Mesendoderm (in vitro differentiated cells): Measurements from ENCODE around the gene PRKD3.

ENCODE experiments used
- DNase-seq: peaks from one replicate; pipeline ENCODE4 v3.0.0; 2013
- H2AK5ac ChIP-seq: 2 replicates; pipeline ENCODE4 v1.6.1; 2013; ENCODE audit warnings: low read length, inconsistent platforms
- H2BK120ac ChIP-seq: 2 replicates; pipeline ENCODE4 v1.6.1; 2013; ENCODE audit warnings: low read depth, mild to moderate bottlenecking, low read length, moderate library complexity, mixed read lengths
- H2BK15ac ChIP-seq: replicated peaks from 2 replicates; pipeline ENCODE4 v1.6.1; 2013; ENCODE audit warnings: low read depth, mild to moderate bottlenecking, moderate library complexity
- H2BK5ac ChIP-seq: 2 replicates; pipeline ENCODE4 v1.6.1; 2013; ENCODE audit warnings: low read length, inconsistent platforms
- H3K18ac ChIP-seq: 2 replicates; pipeline ENCODE4 v1.6.1; 2013; ENCODE audit warnings: mild to moderate bottlenecking, low read length, mixed read lengths
- H3K23ac ChIP-seq: one replicate; pipeline ENCODE4 v1.6.1; 2013; ENCODE audit warnings: low read length
- H3K27ac ChIP-seq: 2 replicates; pipeline ENCODE4 v1.5.1; 2013; ENCODE audit warnings: low read depth, mild to moderate bottlenecking, inconsistent platforms, low read length, moderate library complexity
- H3K27me3 ChIP-seq: 2 replicates; pipeline ENCODE4 v1.6.1; 2013; ENCODE audit warnings: low read length, control low read depth, mild to moderate bottlenecking, inconsistent platforms; ENCODE audit not compliant: insufficient read depth, poor library complexity
- H3K36me3 ChIP-seq: 2 replicates; pipeline ENCODE4 v1.6.1; 2013; ENCODE audit warnings: low read length, inconsistent platforms; ENCODE audit not compliant: control insufficient read depth, insufficient read depth
- H3K4ac ChIP-seq: one replicate; pipeline ENCODE4 v1.6.1; 2013; ENCODE audit warnings: low read depth, mild to moderate bottlenecking, low read length, moderate library complexity
- H3K4me1 ChIP-seq: 2 replicates; pipeline ENCODE4 v1.6.1; 2013; ENCODE audit warnings: low read depth, low read length, inconsistent platforms; ENCODE audit not compliant: control insufficient read depth
- H3K4me2 ChIP-seq: 2 replicates; pipeline ENCODE4 v1.6.1; 2013; ENCODE audit warnings: low read length
- H3K4me3 ChIP-seq: 2 replicates; pipeline ENCODE4 v1.5.1; 2013; ENCODE audit warnings: mild to moderate bottlenecking, low read length
- H3K56ac ChIP-seq: one replicate; pipeline ENCODE4 v1.6.1; 2013; ENCODE audit warnings: low read length
- H3K79me1 ChIP-seq: 2 replicates; pipeline ENCODE4 v1.6.1; 2013; ENCODE audit warnings: low read length, inconsistent platforms
- H3K79me2 ChIP-seq: 2 replicates; pipeline ENCODE4 v1.6.1; 2013; ENCODE audit warnings: mild to moderate bottlenecking, low read length; ENCODE audit not compliant: control insufficient read depth, insufficient read depth
- H3K9ac ChIP-seq: 2 replicates; pipeline ENCODE4 v1.6.1; 2013; ENCODE audit warnings: low read length, inconsistent platforms
- H4K5ac ChIP-seq: one replicate; pipeline ENCODE4 v1.6.1; 2013; ENCODE audit warnings: low read length
- H4K8ac ChIP-seq: one replicate; pipeline ENCODE4 v1.6.1; 2013; ENCODE audit warnings: low read depth, mild to moderate bottlenecking, control low read depth, low read length, moderate library complexity
- WGBS: extraction: QIAGEN DNeasy Blood & Tissue Kit; methylation state at CpG from one replicate; pipeline ENCODE4 v1.1.7; 2013; ENCODE audit warnings: low lambda C conversion rate, missing lambda C conversion rate; ENCODE audit not compliant: insufficient coverage; ENCODE audit errors: extremely low coverage; 5-methylcytosine and 5-hydroxymethylcytosine counted together

PRKD3 gene

GRCh38 chr2:37338933-37339332 is 14.3 kb upstream of the PRKD3 start:
- H3K23ac ChIP-seq: no peak overlapping the region
- H2BK15ac ChIP-seq: peak overlapping the region; percentile 41
- no peak overlapping the region for H3K4me3 ChIP-seq
- H3K79me2 ChIP-seq: no peaks in the 10 kb centered on the region
- no peak overlapping the region for H4K5ac ChIP-seq
- DNase-seq: no peak
- no peak overlapping the region for H3K4ac ChIP-seq
- H3K27ac ChIP-seq: no peak overlapping the region
- no peaks in the 10 kb centered on the region for H3K36me3 ChIP-seq
- no peak overlapping the region for H2BK5ac ChIP-seq
- H3K27me3 ChIP-seq: no peaks in the 10 kb centered on the region
- H2AK5ac ChIP-seq: no peak overlapping the region
- H2BK120ac ChIP-seq: no peak overlapping the region
- no peak overlapping the region for H3K18ac ChIP-seq
- no peaks in the 10 kb centered on the region for H3K79me1 ChIP-seq
- H4K8ac ChIP-seq: no peak overlapping the region
- H3K4me1 ChIP-seq: peaks cover 6% of the 10 kb centered on the region
- H3K9ac ChIP-seq: no peak overlapping the region
- H3K56ac ChIP-seq: no peak overlapping the region
- no CpG with 5 or more reads among the region's 4 CpGs for WGBS
- no peak overlapping the region for H3K4me2 ChIP-seq

GRCh38 chr2:37337620-37338280 is 13.1 kb upstream of the PRKD3 start:
- H2BK15ac ChIP-seq: peak overlapping the region; percentile 41
- H3K9ac ChIP-seq: no peak overlapping the region
- no peak overlapping the region for H3K4me3 ChIP-seq
- no CpG with 5 or more reads among the region's 7 CpGs for WGBS
- no peaks in the 10 kb centered on the region for H3K79me1 ChIP-seq
- H3K4me2 ChIP-seq: no peak overlapping the region
- no peak overlapping the region for H3K23ac ChIP-seq
- H2BK120ac ChIP-seq: no peak overlapping the region
- H3K4ac ChIP-seq: no peak overlapping the region
- H3K79me2 ChIP-seq: no peaks in the 10 kb centered on the region
- no peak overlapping the region for H3K27ac ChIP-seq
- H2BK5ac ChIP-seq: no peak overlapping the region
- no peak for DNase-seq
- no peak overlapping the region for H2AK5ac ChIP-seq
- no peaks in the 10 kb centered on the region for H3K36me3 ChIP-seq
- H3K4me1 ChIP-seq: peaks cover 2% of the 10 kb centered on the region
- no peak overlapping the region for H3K56ac ChIP-seq
- H3K18ac ChIP-seq: peak overlapping the region; percentile 47
- H4K8ac ChIP-seq: no peak overlapping the region
- H3K27me3 ChIP-seq: no peaks in the 10 kb centered on the region
- no peak overlapping the region for H4K5ac ChIP-seq

DNA sequence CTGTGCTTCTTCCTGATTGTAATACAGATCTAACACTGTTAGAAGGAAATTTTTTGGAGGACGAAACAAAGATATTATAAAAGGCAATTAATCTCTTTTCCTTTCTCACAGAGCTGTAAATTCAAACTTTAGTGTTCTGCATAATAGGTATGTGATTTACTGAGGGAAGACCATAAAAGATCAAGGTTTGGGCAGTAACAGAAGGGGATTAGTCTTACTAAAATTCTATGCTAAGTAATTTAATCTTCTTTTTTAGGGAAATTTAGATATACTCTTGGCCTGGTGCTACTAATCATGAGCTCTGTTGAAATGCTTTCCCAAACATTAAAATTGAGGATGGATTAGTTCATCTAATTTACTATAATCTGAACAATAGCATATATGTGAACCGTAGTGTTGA is 11.0 kb upstream of the PRKD3 start:
- H3K27ac ChIP-seq: no peak overlapping the region
- no peaks in the 10 kb centered on the region for H3K79me2 ChIP-seq
- no peak overlapping the region for H3K4me3 ChIP-seq
- H4K8ac ChIP-seq: no peak overlapping the region
- no peak overlapping the region for H3K4ac ChIP-seq
- no CpG with 5 or more reads among the region's 2 CpGs for WGBS
- H3K27me3 ChIP-seq: no peaks in the 10 kb centered on the region
- H3K79me1 ChIP-seq: no peaks in the 10 kb centered on the region
- H2BK120ac ChIP-seq: no peak overlapping the region
- H3K9ac ChIP-seq: no peak overlapping the region
- no peaks in the 10 kb centered on the region for H3K36me3 ChIP-seq
- H3K4me1 ChIP-seq: peaks cover 2% of the 10 kb centered on the region
- no peak overlapping the region for H3K23ac ChIP-seq
- H3K56ac ChIP-seq: no peak overlapping the region
- H3K18ac ChIP-seq: no peak overlapping the region
- H2BK15ac ChIP-seq: no peak overlapping the region
- no peak overlapping the region for H3K4me2 ChIP-seq
- H4K5ac ChIP-seq: no peak overlapping the region
- H2BK5ac ChIP-seq: no peak overlapping the region
- H2AK5ac ChIP-seq: no peak overlapping the region
- DNase-seq: no peak

DNA sequence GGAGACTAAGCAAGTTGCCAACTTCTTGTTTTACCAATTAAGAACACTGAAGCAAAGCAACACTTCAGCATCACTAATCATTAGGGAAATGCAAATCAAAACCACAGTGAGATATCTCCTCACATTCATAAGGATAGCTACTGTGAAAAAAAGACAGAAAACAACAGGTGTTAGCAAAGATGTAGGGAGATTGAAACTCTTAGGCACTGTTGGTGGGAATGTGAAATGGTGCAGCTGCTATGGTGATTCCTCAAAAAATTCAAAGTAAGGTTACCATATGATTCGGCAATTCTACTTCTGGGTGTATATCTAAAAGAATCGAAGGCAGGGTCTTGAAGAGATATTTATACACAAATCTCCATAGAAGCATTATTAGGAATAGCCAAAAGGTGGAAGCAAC is 8.6 kb upstream of the PRKD3 start:
- H3K79me1 ChIP-seq: no peaks in the 10 kb centered on the region
- peaks cover under 1% of the 10 kb centered on the region for H3K4me1 ChIP-seq
- no peak overlapping the region for H3K56ac ChIP-seq
- no peak overlapping the region for H2BK15ac ChIP-seq
- H3K4ac ChIP-seq: no peak overlapping the region
- no peak overlapping the region for H3K18ac ChIP-seq
- H3K9ac ChIP-seq: no peak overlapping the region
- H2AK5ac ChIP-seq: no peak overlapping the region
- H3K79me2 ChIP-seq: no peaks in the 10 kb centered on the region
- H3K27ac ChIP-seq: no peak overlapping the region
- WGBS: no CpG with 5 or more reads among the region's 2 CpGs
- H2BK120ac ChIP-seq: no peak overlapping the region
- H3K27me3 ChIP-seq: no peaks in the 10 kb centered on the region
- H3K23ac ChIP-seq: no peak overlapping the region
- H3K4me3 ChIP-seq: no peak overlapping the region
- no peak overlapping the region for H4K5ac ChIP-seq
- H2BK5ac ChIP-seq: no peak overlapping the region
- no peak overlapping the region for H3K4me2 ChIP-seq
- DNase-seq: no peak
- H3K36me3 ChIP-seq: no peaks in the 10 kb centered on the region
- no peak overlapping the region for H4K8ac ChIP-seq

- no peak for DNase-seq
- Histone ChIP-seq H3K56ac (no peak overlapping the region), H3K9ac (no peak overlapping the region), H3K79me2 (no peaks in the 10 kb centered on the region), H4K8ac (no peak overlapping the region), H3K4me1 (no peaks in the 10 kb centered on the region), H3K18ac (no peak overlapping the region), H4K5ac (no peak overlapping the region), H2BK15ac (no peak overlapping the region), H3K27ac (no peak overlapping the region), H2BK5ac (no peak overlapping the region), H3K36me3 (no peaks in the 10 kb centered on the region), H3K4me2 (no peak overlapping the region), H3K79me1 (no peaks in the 10 kb centered on the region), H3K4me3 (no peak overlapping the region), H2BK120ac (no peak overlapping the region), H3K4ac (peak overlapping the region; percentile 52), H3K27me3 (no peaks in the 10 kb centered on the region), H2AK5ac (no peak overlapping the region), H3K23ac (no peak overlapping the region)
- no CpG with 5 or more reads among the region's 3 CpGs for WGBS
Observed at GRCh38 chr2:37332560-37332959, 7.9 kb upstream of the PRKD3 start.

GRCh38 chr2:37330681-37331080 is 6.0 kb upstream of the PRKD3 start:
- H3K4me2 ChIP-seq: no peak overlapping the region
- no peaks in the 10 kb centered on the region for H3K79me2 ChIP-seq
- no peak overlapping the region for H3K56ac ChIP-seq
- H3K79me1 ChIP-seq: no peaks in the 10 kb centered on the region
- H3K27me3 ChIP-seq: no peaks in the 10 kb centered on the region
- H3K4me3 ChIP-seq: no peak overlapping the region
- no peak overlapping the region for H2AK5ac ChIP-seq
- no peak overlapping the region for H3K27ac ChIP-seq
- H3K9ac ChIP-seq: no peak overlapping the region
- no peak overlapping the region for H3K18ac ChIP-seq
- H2BK5ac ChIP-seq: no peak overlapping the region
- no peak overlapping the region for H4K8ac ChIP-seq
- no peak overlapping the region for H2BK15ac ChIP-seq
- no peak overlapping the region for H2BK120ac ChIP-seq
- H3K36me3 ChIP-seq: no peaks in the 10 kb centered on the region
- no peak overlapping the region for H3K23ac ChIP-seq
- no peak for DNase-seq
- no peak overlapping the region for H3K4ac ChIP-seq
- H4K5ac ChIP-seq: no peak overlapping the region
- no peaks in the 10 kb centered on the region for H3K4me1 ChIP-seq
